B cell (primary cell): ENCODE data around the gene GHR. TPM values are rescaled to one million over a fixed set of nuclear protein-coding genes. Genes with fewer than 3 reads are reported as not detected.

Experiments used
- ATAC-seq: fragments of 200-7000 bp; cut with Tn5 transposase; one replicate; pipeline ENCODE4 v1.10.0; 2021; ENCODE audit warnings: low read depth, mild to moderate bottlenecking, moderate number of reproducible peaks, moderate library complexity
- CTCF ChIA-PET: fragments of 350-600 bp; sonication (Branson Sonifier 250); formaldehyde crosslinking; loops from one replicate; lab custom pipeline; 2021; ENCODE audit warnings: antibody characterized with exemption, inconsistent platforms; lab: Charles Lee
- POLR2A ChIA-PET: fragments of 350-600 bp; sonication (Branson Sonifier 250); formaldehyde crosslinking; loops from one replicate; lab custom pipeline; 2021; ENCODE audit warnings: antibody characterized with exemption; lab: Charles Lee
- DNase-seq: peaks from one replicate; pipeline ENCODE4 v3.0.0; 2013
- H2AFZ ChIP-seq: 2 replicates; pipeline ENCODE4 v1.6.1; 2012; ENCODE audit warnings: mild to moderate bottlenecking, low read depth, low read length; ENCODE audit not compliant: insufficient read depth, poor library complexity, severe bottlenecking
- H3K27ac ChIP-seq, 2 donors: 1 replicate in 1 of 2; 2 replicates in 1 of 2; pipeline ENCODE4 v1.5.1; 2012 to 2013; ENCODE audit warnings: low read length in 2 of 2, mild to moderate bottlenecking in 2 of 2, moderate library complexity in 1 of 2
- H3K27me3 ChIP-seq, 4 experiments: fragments of 200-600 bp in 1 of 4; sonication (generic) in 1 of 4; replicated peaks in 1 of 4; 1 replicate in 2 of 4; 2 replicates in 2 of 4; pipeline versions ENCODE4 v1.6.1 to v1.7.0; 2013 to 2016; ENCODE audit warnings: low read length in 3 of 4, mild to moderate bottlenecking in 2 of 4, mixed read lengths in 1 of 4, moderate library complexity in 1 of 4; ENCODE audit not compliant: insufficient read depth in 4 of 4, control insufficient read depth in 3 of 4; ENCODE audit errors: control extremely low read depth in 1 of 4
- H3K36me3 ChIP-seq, 2 experiments: replicated peaks in 1 of 2; 1 replicate in 1 of 2; 2 replicates in 1 of 2; pipeline versions ENCODE4 v1.6.1 to v1.7.1; 2013; ENCODE audit warnings: low read length in 1 of 2; ENCODE audit not compliant: insufficient read depth in 2 of 2, control insufficient read depth in 1 of 2; ENCODE audit errors: control extremely low read depth in 1 of 2, extremely low read depth in 1 of 2
- H3K4me1 ChIP-seq, 2 donors: fragments of 200-600 bp in 1 of 2; sonication (generic) in 1 of 2; 1 replicate in 1 of 2; 2 replicates in 1 of 2; pipeline versions ENCODE4 v1.5.1 to v1.6.1; 2013 to 2017; ENCODE audit warnings: low read length in 2 of 2; ENCODE audit not compliant: control insufficient read depth in 2 of 2, insufficient read depth in 2 of 2
- H3K4me2 ChIP-seq: replicated peaks from 2 replicates; pipeline ENCODE3; 2012; ENCODE audit warnings: mild to moderate bottlenecking, low read depth, low read length; ENCODE audit not compliant: poor library complexity, severe bottlenecking
- H3K4me3 ChIP-seq, 5 experiments: fragments of 200-600 bp in 1 of 5; sonication (generic) in 1 of 5; 1 replicate in 3 of 5; 2 replicates in 2 of 5; pipeline versions ENCODE4 v1.5.1 to v1.7.0; 2011 to 2016; ENCODE audit warnings: low read length in 4 of 5, mild to moderate bottlenecking in 4 of 5, low read depth in 2 of 5, control low read depth in 1 of 5, moderate library complexity in 1 of 5; ENCODE audit not compliant: insufficient read depth in 1 of 5; ENCODE audit errors: control extremely low read depth in 1 of 5, extremely low read depth in 1 of 5
- H3K79me2 ChIP-seq: fragments of 200-600 bp; sonication (generic); one replicate; pipeline ENCODE4 v1.6.0; 2016; ENCODE audit warnings: low read length; ENCODE audit not compliant: control insufficient read depth, insufficient read depth
- H3K9ac ChIP-seq: fragments of 200-600 bp; sonication (generic); 2 replicates; pipeline ENCODE4 v1.6.1; 2017; ENCODE audit warnings: mild to moderate bottlenecking, low read length, moderate library complexity
- H3K9me3 ChIP-seq, 3 donors: one replicate each; pipeline versions ENCODE4 v1.6.1 to v1.7.1; 2013; ENCODE audit warnings: low read length in 2 of 3; ENCODE audit not compliant: control insufficient read depth in 2 of 3, insufficient read depth in 1 of 3; ENCODE audit errors: control extremely low read depth in 1 of 3
- H4K20me1 ChIP-seq: 2 replicates; pipeline ENCODE4 v1.6.0; 2012; ENCODE audit warnings: mild to moderate bottlenecking, low read length; ENCODE audit not compliant: insufficient read depth, control insufficient read depth, poor library complexity, severe bottlenecking
- H3K27ac Mint-ChIP-seq: one replicate; pipeline ENCODE4 v1.8.0; 2021; ENCODE audit warnings: mixed read lengths
- H3K27me3 Mint-ChIP-seq: one replicate; pipeline ENCODE4 v1.8.0; 2021; ENCODE audit warnings: mixed read lengths
- H3K4me1 Mint-ChIP-seq: one replicate; pipeline ENCODE4 v1.8.0; 2021; ENCODE audit warnings: mixed read lengths
- H3K4me3 Mint-ChIP-seq: one replicate; pipeline ENCODE4 v1.8.0; 2021; ENCODE audit warnings: mixed read lengths
- H3K9me3 Mint-ChIP-seq: one replicate; pipeline ENCODE4 v1.8.0; 2022; ENCODE audit warnings: mixed read lengths; ENCODE audit not compliant: insufficient read depth
- CTCF ChIP-seq: fragments of 200-600 bp; IDR thresholded peaks from one replicate; pipeline ENCODE4 v1.8.0; 2022; ENCODE audit warnings: antibody characterized with exemption, mild to moderate bottlenecking
- EZH2 ChIP-seq: IDR thresholded peaks from 2 replicates; pipeline ENCODE4 v1.6.1; 2012; ENCODE audit warnings: borderline replicate concordance, low read depth, mild to moderate bottlenecking, moderate library complexity, low read length; ENCODE audit not compliant: insufficient read depth, poor library complexity, severe bottlenecking
- WGBS: methylation state at CpG from one replicate; pipeline ENCODE4 v1.1.5; 2013; ENCODE audit warnings: missing lambda C conversion rate; ENCODE audit not compliant: insufficient coverage; 5-methylcytosine and 5-hydroxymethylcytosine counted together
- intact Hi-C: fragments of 100-400 bp; cut with micrococcal nuclease; formaldehyde crosslinking; loops from one replicate; pipeline ENCODE4 v1.10.0; 2022
- polyA plus RNA-seq: library from polyadenylated mRNA; depleted of rRNA; stranded (reverse); fragments of >200 nt; gene quantifications from 2 replicates; pipeline ENCODE4 v1.2.3, GENCODE V29; 2012
- total RNA-seq, 2 donors: library from RNA; stranded (reverse); fragments of 120-200 nt in 1 of 2; gene quantifications; 1 replicate in 1 of 2; 2 replicates in 1 of 2; pipeline versions ENCODE4 v1.2.3 to v1.2.4, GENCODE V29; 2013 to 2022

Gene GHR
- total and polyA plus RNA-seq, 2 donors (not counting 1 experiment from before 2014, with no cell fraction given): not detected

- ATAC-seq: no peak
- Histone ChIP-seq H3K36me3 (no peaks in the 10 kb centered on the region), H3K4me1 (no peaks in the 10 kb centered on the region), H4K20me1 (no peaks in the 10 kb centered on the region), H3K9me3 (no peaks in the 10 kb centered on the region), H3K4me2 (no peak overlapping the region), H3K79me2 (no peaks in the 10 kb centered on the region), H2AFZ (no peak overlapping the region), H3K9ac (no peak overlapping the region), H3K4me3 (no peak overlapping the region), H3K27ac (no peak overlapping the region), H3K27me3 (no peaks in the 10 kb centered on the region)
- POLR2A ChIA-PET: no interaction called here
- peaks cover 3% of the 10 kb centered on the region for H3K4me1 Mint-ChIP-seq
- CTCF ChIA-PET: interaction anchor here (0.7 to 1.8 kb wide), 5 partner anchors 9 to 1955 kb away, joined by 3 to 6 read pairs (median 3); no protein-coding TSS in a partner anchor
- intact Hi-C loops: no loop called here
- no peaks in the 10 kb centered on the region for H3K9me3 Mint-ChIP-seq
- no peak for DNase-seq
- H3K27ac Mint-ChIP-seq: no peak overlapping the region
- H3K4me3 Mint-ChIP-seq: no peak overlapping the region
- WGBS: 50% methylated on average over 2 of the region's 3 CpGs
- TF ChIP-seq EZH2: no peak
- TF ChIP-seq CTCF: no peak
- peaks cover 3% of the 10 kb centered on the region for H3K27me3 Mint-ChIP-seq
Measured at GRCh38 chr5:42648036-42648435, 224.8 kb downstream of the GHR start.

- peaks cover 3% of the 10 kb centered on the region for H3K4me1 Mint-ChIP-seq
- H3K9me3 Mint-ChIP-seq: no peaks in the 10 kb centered on the region
- no CpG with 5 or more reads among the region's 1 CpG for WGBS
- Histone ChIP-seq H3K9me3 (no peaks in the 10 kb centered on the region), H3K79me2 (no peaks in the 10 kb centered on the region), H3K36me3 (no peaks in the 10 kb centered on the region), H3K4me3 (no peak overlapping the region), H2AFZ (no peak overlapping the region), H3K27me3 (no peaks in the 10 kb centered on the region), H3K4me1 (no peaks in the 10 kb centered on the region), H3K27ac (no peak overlapping the region), H3K9ac (no peak overlapping the region), H4K20me1 (no peaks in the 10 kb centered on the region), H3K4me2 (no peak overlapping the region)
- intact Hi-C loops: no loop called here
- DNase-seq (no peak), ATAC-seq (no peak)
- H3K27ac Mint-ChIP-seq: no peak overlapping the region
- no peak overlapping the region for H3K4me3 Mint-ChIP-seq
- POLR2A ChIA-PET: no interaction called here
- CTCF ChIA-PET: no interaction called here
- no peak for TF ChIP-seq CTCF
- TF ChIP-seq EZH2: no peak
- H3K27me3 Mint-ChIP-seq: no peaks in the 10 kb centered on the region
Measured at GRCh38 chr5:42648915-42649314, 225.7 kb downstream of the GHR start.
